ENCODE results near the gene COL27A1.

Gene COL27A1

GRCh38 chr9:114155263-114155994, at the start of gene COL27A1:
Gene COL27A1 (plus strand): TSS chr9:114155537. CDS start chr9:114155951, 414 bp downstream.
- H3K4me3 ChIP-seq (ENCODE audit: low read length), result peak within 1 kb of the TSS; percentile 47; the same call in 1 of the 2 replicates
- TF ChIP-seq ZNF274 (IDR thresholded peaks at IDR 0.05; ENCODE audit: low read depth, low read length), result no peak

- TF ChIP-seq ZNF274 (IDR thresholded peaks at IDR 0.05; ENCODE audit: low read depth, low read length), result no peak
- no peak overlapping the region for H3K4me3 ChIP-seq (ENCODE audit: low read length)
Measured at GRCh38 chr9:114107286-114108001, 47.9 kb upstream of the COL27A1 start.

- no peak for TF ChIP-seq ZNF274 (IDR thresholded peaks at IDR 0.05; ENCODE audit: low read depth, low read length)
Measured at GRCh38 chr9:114108016-114108833, 47.1 kb upstream of the COL27A1 start.

GRCh38 chr9:114109124-114109523, 46.2 kb upstream of the COL27A1 start:
- no peak for TF ChIP-seq ZNF274 (IDR thresholded peaks at IDR 0.05; ENCODE audit: low read depth, low read length)
- H3K4me3 ChIP-seq (ENCODE audit: low read length), result no peak overlapping the region

More at GRCh38 chr9:114108016-114108833, 47.1 kb upstream of the COL27A1 start:
- no peak overlapping the region for H3K4me3 ChIP-seq (ENCODE audit: low read length)

- H3K4me3 ChIP-seq (ENCODE audit: low read length), result no peak overlapping the region
- no peak for TF ChIP-seq ZNF274 (IDR thresholded peaks at IDR 0.05; ENCODE audit: low read depth, low read length)
Measured at GRCh38 chr9:114110180-114110579, 45.2 kb upstream of the COL27A1 start.

- no peak overlapping the region for H3K4me3 ChIP-seq (ENCODE audit: low read length)
- no peak for TF ChIP-seq ZNF274 (IDR thresholded peaks at IDR 0.05; ENCODE audit: low read depth, low read length)
Measured at GRCh38 chr9:114112325-114112724, 43.0 kb upstream of the COL27A1 start.

GRCh38 chr9:114112778-114113584, 42.4 kb upstream of the COL27A1 start:
- no peak for TF ChIP-seq ZNF274 (IDR thresholded peaks at IDR 0.05; ENCODE audit: low read depth, low read length)
- no peak overlapping the region for H3K4me3 ChIP-seq (ENCODE audit: low read length)

GRCh38 chr9:114114364-114114763, 41.0 kb upstream of the COL27A1 start:
- no peak for TF ChIP-seq ZNF274 (IDR thresholded peaks at IDR 0.05; ENCODE audit: low read depth, low read length)

GRCh38 chr9:114115654-114116125, 39.6 kb upstream of the COL27A1 start:
- TF ChIP-seq ZNF274 (IDR thresholded peaks at IDR 0.05; ENCODE audit: low read depth, low read length), result no peak
- no peak overlapping the region for H3K4me3 ChIP-seq (ENCODE audit: low read length)

More at GRCh38 chr9:114114364-114114763, 41.0 kb upstream of the COL27A1 start:
- H3K4me3 ChIP-seq (ENCODE audit: low read length), result no peak overlapping the region

- no peak overlapping the region for H3K4me3 ChIP-seq (ENCODE audit: low read length)
- TF ChIP-seq ZNF274 (IDR thresholded peaks at IDR 0.05; ENCODE audit: low read depth, low read length), result no peak
Measured at GRCh38 chr9:114116126-114116747, 39.1 kb upstream of the COL27A1 start.

GRCh38 chr9:114117614-114117995, 37.7 kb upstream of the COL27A1 start:
- no peak for TF ChIP-seq ZNF274 (IDR thresholded peaks at IDR 0.05; ENCODE audit: low read depth, low read length)
- H3K4me3 ChIP-seq (ENCODE audit: low read length), result no peak overlapping the region

- H3K4me3 ChIP-seq (ENCODE audit: low read length), result no peak overlapping the region
- TF ChIP-seq ZNF274 (IDR thresholded peaks at IDR 0.05; ENCODE audit: low read depth, low read length), result no peak
Measured at GRCh38 chr9:114117996-114118830, 37.1 kb upstream of the COL27A1 start.
